NB4 (cell line): Measurements from ENCODE around the gene MOGAT1.

Experiments
- CTCF ChIP-seq: IDR thresholded peaks from one replicate; pipeline ENCODE4 v1.5.1; 2012; ENCODE audit warnings: low read depth, low read length
- MAX ChIP-seq: IDR thresholded peaks from 2 replicates; pipeline ENCODE4 v1.6.1; 2011; ENCODE audit warnings: low read depth, low read length

- TF ChIP-seq CTCF: no peak
- TF ChIP-seq MAX: no peak
These were observed 76.2 kb downstream of the MOGAT1 start for GRCh38 chr2:222747526-222748160.
